Fibroblast of skin of left quadriceps (primary cell): ENCODE data around the gene STOML1.

ENCODE experiments used
- DNase-seq, 2 experiments: peaks; one replicate each; pipeline ENCODE4 v3.0.0-alpha.2; 2013; ENCODE audit warnings: low read depth in 2 of 2

The STOML1 gene

GRCh38 chr15:73930790-73931281 lies 61.3 kb downstream of the STOML1 start:
- no peak for DNase-seq

GRCh38 chr15:73930371-73930770 lies 61.7 kb downstream of the STOML1 start:
- DNase-seq, result no peak

DNA sequence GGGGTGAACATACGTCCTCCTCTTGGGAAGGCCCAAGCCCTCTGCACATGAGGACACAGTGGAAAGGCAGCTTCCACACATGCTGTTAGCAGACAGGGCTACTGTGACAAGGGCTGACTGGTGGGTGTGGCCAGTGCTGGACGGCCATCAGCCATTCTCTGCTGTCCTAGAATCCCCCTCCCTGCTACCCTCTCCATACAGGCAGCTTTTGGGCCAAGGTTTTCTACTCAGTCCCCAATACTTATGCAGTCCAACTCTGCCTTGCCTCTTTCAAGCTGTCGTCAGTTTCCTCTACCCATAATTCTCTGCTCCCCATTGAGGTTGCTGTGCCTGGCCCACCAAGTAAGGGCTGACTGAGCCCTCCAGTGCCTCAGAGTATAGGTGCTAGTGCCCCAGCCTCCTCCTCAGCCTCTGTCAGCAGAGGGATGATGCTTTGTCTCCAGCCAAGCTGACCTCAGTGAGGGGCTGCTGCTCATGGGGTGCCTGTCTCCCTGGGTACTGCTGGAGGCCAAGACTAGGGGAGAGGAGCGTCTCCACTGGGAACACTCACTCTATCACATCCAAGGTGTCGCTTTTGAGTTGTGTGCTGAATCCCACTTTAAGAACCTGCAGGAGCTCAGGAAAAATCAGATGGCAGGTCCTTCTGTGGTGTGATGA lies 63.0 kb downstream of the STOML1 start:
- no peak for DNase-seq
